Mesenteric fat pad (tissue), 1 donor: ENCODE measurements around the gene KRTAP16-1. TPM values are rescaled to one million over a fixed set of nuclear protein-coding genes. Genes with fewer than 3 reads are reported as not detected.
"Not testable (repeated sequence)": the region's sequence is repeated elsewhere in the genome, so short reads cannot be mapped to it uniquely, and the experiment has no call there.

ENCODE experiments used
- DNase-seq: peaks from one replicate; pipeline ENCODE4 v3.0.0-alpha.2; 2020; ENCODE audit warnings: low spot score
- long read RNA-seq: library from polyadenylated mRNA; unstranded; transcript quantifications from one replicate; pipeline ENCODE4 v2.0.0, GENCODE V29; 2020
- total RNA-seq: library from RNA; stranded (reverse); fragmentation: NEBNext Ultra II Directional; extraction: Animal tissue kit (Norgen Biotek cat#: 25700); gene quantifications from one replicate; pipeline ENCODE4 v1.2.1, GENCODE V29; 2021
- donor health status: DM: yes; HTN: yes; CAD: no.

The KRTAP16-1 gene
- total RNA-seq: not detected
- long read RNA-seq: 0 reads

- DNase-seq: no peak
Observed at GRCh38 chr17:41308918-41309359, at the start of gene KRTAP16-1. Gene KRTAP16-1 (minus strand): TSS chr17:41309309. CDS start chr17:41309253, 56 bp downstream.

GRCh38 chr17:41354536-41354935, 45.4 kb upstream of the KRTAP16-1 start:
- no peak for DNase-seq

DNA sequence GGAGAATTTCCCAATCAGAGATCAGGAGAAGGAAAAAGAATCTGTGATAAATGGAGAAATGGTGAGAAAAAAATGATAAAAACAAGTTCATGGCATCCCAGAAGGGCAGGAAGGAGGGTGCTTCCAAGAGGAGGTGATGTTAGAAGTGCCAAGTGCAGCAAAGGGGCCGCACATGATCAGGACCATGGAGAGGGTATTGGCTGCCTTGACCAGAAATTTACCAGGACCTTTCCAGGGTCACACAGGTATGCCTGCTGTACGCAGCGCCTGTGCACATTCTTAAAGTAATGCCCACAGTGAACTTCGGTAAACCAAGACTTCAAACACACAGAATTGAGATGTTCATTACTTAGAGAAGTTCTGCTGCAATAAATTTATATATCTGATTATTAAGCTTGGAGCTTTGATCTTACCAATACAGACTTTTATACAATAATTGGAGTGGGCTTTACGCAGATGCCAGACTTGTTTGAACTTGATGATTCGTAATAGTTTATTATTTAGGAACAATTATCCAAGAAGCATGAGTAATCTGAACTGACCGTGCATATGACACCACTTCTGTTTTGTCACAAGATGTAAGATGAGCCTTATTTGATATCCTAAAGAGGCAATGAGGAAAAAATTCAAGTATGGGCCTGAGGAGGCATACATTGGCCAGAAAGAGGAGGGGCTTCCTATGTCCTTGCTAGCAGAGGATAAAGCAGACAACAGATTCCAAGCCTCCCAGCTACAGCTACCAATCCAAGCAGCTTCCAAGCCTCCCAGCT, 43.7 kb upstream of the KRTAP16-1 start:
- DNase-seq: no peak

GRCh38 chr17:41351177-41351576, 42.1 kb upstream of the KRTAP16-1 start:
- no peak for DNase-seq

DNA sequence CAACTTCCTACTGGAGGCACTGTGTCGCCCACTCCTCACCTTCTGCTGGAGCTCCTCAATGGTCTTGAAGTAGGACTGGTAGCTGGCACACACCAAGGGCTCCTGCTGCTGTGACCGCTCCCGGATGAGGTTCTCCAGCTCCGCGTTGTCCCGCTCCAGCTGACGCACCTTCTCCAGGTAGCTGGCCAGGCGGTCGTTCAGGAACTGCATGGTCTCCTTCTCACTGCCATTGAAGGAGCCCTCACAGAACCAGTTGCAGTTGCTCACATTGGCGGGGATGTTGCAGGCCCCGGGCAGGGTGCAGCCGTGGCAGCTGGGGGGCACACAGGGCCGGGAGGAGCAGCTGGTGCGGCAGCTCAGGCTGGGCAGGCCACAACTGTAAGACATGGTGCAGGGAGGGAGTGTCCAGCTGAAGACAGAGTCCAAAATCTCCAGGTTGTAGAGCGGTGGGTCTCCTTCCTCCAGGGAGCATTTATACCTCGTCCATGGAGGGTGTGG, 41.3 kb upstream of the KRTAP16-1 start, which contains the start of gene KRT33A:
TSS of gene KRT33A (minus strand) at position 448 of the 498 bp plus-strand sequence. CDS start at position 387, 61 bp downstream.
- DNase-seq: not testable (repeated sequence)

DNA sequence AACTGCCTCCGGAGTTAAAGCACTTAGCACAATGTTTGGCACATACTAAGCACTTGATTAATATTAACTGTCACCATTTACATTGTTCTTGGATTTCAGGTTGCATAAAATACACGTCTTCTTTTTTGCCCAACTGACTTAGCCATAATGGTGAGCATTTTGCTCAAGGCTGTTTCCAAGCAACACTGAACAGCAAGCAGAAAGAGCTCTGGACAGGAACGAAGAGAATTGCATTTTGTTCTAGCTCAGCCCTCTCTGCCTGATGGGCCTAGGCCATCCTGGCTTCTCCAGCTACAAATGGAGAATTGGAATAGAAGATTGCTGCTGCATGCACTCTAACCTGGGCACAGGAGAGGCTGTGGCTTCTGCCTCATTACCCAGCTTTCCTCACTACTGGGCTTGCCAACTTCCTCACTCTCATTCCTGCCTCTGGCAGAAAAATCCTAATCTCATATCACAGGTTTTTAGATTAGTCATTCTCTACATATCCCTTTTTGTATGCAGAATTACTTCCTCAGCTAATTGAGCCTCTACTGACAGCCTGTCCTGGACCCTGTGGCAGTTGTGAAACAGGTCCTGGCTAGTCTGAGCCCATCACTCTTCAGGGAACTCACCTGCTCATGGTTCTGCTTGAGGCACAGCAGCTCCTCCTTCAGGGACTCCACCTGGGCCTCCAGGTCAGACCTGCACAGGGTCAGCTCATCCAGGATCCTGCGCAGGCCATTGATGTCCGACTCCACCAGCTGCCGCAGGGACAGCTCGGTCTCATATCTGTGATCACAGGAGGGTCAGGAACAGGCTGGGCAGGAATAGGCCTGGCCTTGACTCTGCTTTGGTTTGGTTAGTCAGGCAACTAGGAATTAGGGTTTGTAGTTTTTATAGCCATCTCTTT, 39.0 kb upstream of the KRTAP16-1 start:
- DNase-seq: no peak

- DNase-seq: not testable (repeated sequence)
Observed at GRCh38 chr17:41346421-41346820, 37.3 kb upstream of the KRTAP16-1 start.

DNA sequence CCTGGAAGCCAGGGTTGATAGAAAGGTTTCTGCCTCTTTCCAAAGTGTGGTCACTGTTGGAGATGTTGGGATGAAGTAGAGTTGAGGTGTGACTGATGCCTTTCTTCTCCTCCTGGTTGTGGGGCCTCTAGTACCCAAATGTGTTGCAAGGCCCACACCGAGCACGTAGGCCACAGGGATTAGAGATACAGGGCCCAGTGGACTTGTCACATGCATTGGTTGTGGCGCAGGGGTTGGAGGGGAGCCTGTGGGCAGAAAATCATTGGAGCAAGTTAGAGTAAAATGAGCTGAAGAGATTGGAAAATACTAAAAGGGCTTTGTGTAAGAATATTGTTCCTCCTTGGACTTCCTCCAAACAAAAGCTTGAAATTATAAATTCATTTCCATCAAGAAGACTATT, 36.9 kb upstream of the KRTAP16-1 start:
- DNase-seq: no peak

- no peak for DNase-seq
Observed at GRCh38 chr17:41343029-41343428, 33.9 kb upstream of the KRTAP16-1 start.

- DNase-seq: no peak
Observed at GRCh38 chr17:41340934-41341861, 32.1 kb upstream of the KRTAP16-1 start.

- DNase-seq: no peak
Observed at GRCh38 chr17:41340494-41340893, 31.4 kb upstream of the KRTAP16-1 start.

- DNase-seq: no peak
Observed at GRCh38 chr17:41339571-41340172, 30.6 kb upstream of the KRTAP16-1 start.

GRCh38 chr17:41338961-41339485, 29.9 kb upstream of the KRTAP16-1 start:
- DNase-seq: no peak

- no peak for DNase-seq
Observed at GRCh38 chr17:41335747-41336146, 26.6 kb upstream of the KRTAP16-1 start.

- DNase-seq: no peak
Observed at GRCh38 chr17:41334385-41335305, 25.5 kb upstream of the KRTAP16-1 start.

DNA sequence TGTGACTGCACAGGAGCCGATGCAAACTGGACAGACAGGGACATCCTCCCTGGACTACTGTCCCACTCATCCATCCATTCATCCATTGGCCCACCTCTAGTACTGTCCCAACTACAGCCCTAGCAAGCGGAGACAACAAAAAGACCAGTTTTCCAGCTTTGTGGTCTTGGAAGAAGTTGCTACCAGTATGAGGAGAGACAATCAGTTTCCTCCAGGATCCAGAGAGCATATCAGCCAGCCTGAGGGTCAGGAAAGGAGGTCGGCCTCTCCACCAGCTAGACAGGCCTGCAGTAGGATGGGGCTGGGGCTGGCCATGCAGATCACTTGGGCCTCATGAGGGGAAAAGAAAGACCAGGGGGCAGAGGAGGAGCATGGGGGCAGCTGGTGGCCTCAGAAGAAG, 24.7 kb upstream of the KRTAP16-1 start:
- DNase-seq: no peak

DNA sequence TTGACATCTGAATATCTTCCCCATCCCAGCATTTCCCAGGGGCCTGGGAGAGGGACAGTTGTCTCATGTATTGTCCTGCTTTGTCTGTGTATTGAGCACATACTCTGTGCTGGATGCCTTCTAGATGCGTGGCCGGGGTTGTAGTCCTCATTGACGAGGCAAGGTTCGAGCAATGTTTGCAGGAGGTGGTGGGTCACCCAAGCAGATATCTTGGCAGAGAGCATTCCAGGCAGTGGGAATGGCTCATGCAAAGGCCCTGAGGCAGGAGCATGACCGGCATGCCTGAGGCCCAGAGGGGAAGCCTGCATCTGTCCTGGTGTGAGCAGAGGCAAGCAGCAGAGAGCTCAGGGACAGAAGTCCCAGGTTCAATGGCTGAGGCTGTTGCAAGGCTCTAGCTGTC, 24.0 kb upstream of the KRTAP16-1 start:
- DNase-seq: no peak

DNA sequence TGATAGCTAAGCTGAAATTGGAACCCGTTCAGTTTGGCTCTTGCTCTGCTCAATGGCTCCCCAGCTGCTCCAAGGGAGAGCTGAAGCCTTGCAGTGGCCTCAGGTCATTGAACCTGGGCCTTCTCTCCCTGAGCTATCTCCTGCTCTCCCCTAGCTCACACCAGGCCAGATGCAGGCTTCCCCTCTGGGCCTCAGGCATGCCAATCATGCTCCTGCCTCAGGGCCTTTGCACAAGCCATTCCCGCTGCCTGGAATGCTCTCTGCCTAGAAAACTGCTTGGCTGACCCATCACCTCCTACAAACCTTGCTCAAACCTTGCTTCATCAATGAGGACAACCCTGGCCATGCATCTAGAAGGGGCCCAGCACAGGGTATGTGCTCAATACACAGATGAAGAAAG, 23.1 kb upstream of the KRTAP16-1 start:
- DNase-seq: no peak

DNA sequence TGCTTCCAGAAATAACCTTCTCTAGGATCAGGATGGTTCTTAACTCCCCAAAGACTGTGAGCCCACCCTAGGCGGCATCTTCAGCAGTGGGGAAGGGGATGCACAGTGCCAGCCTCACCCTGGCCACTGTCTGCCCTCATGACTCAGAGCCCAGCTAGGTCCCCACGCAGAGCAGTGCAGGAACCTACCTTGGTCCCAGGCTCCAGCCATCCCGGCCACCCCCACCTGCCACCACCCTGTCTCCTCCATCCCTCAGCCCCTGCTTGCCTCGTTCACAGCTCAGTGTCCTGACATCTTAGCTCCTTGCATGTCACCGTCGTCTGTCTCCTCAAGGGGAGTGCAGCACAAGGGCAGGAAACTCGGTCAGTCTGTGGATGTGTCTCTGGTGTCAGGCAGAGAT, 22.5 kb upstream of the KRTAP16-1 start:
- DNase-seq: no peak
